Type B pancreatic cell (in vitro differentiated cells): ENCODE measurements around the gene CDKN2C. TPM values are rescaled to one million over a fixed set of nuclear protein-coding genes. Genes with fewer than 3 reads are reported as not detected.
"Not testable (repeated sequence)": the region's sequence is repeated elsewhere in the genome, so short reads cannot be mapped to it uniquely, and the experiment has no call there.

ENCODE experiments used
- DNase-seq: peaks from one replicate; pipeline ENCODE4 v3.0.0; 2021; ENCODE audit warnings: mixed read lengths; ENCODE audit not compliant: unreplicated experiment; ENCODE audit errors: extremely low spot score
- H3K27ac Mint-ChIP-seq: 2 replicates; pipeline ENCODE4 v1.8.0; 2021; ENCODE audit warnings: mild to moderate bottlenecking, mixed read lengths
- H3K27me3 Mint-ChIP-seq: 2 replicates; pipeline ENCODE4 v1.8.0; 2021; ENCODE audit warnings: mixed read lengths
- H3K36me3 Mint-ChIP-seq: 2 replicates; pipeline ENCODE4 v1.8.0; 2021; ENCODE audit warnings: mixed read lengths
- H3K4me1 Mint-ChIP-seq: one replicate; pipeline ENCODE4 v1.8.0; 2021; ENCODE audit warnings: mixed read lengths; ENCODE audit not compliant: unreplicated experiment
- H3K4me3 Mint-ChIP-seq: 2 replicates; pipeline ENCODE4 v1.8.0; 2021; ENCODE audit warnings: mild to moderate bottlenecking, mixed read lengths
- H3K9me3 Mint-ChIP-seq: 2 replicates; pipeline ENCODE4 v1.8.0; 2021; ENCODE audit warnings: mixed read lengths
- total RNA-seq: library from RNA; stranded (reverse); gene quantifications from 2 replicates; pipeline ENCODE4 v1.2.1, GENCODE V29; 2021; ENCODE audit warnings: low replicate concordance
- TF ChIP-seq, protein P1 (sequence below): fragments of 200-600 bp; sonication (generic); conservative IDR thresholded peaks from 2 replicates; pipeline ENCODE4 v1.5.0; 2021; ENCODE audit warnings: antibody characterized with exemption, mild to moderate bottlenecking

The CDKN2C gene
- total RNA-seq, 1 donor from 2014 or later = 1.5 TPM

DNA sequence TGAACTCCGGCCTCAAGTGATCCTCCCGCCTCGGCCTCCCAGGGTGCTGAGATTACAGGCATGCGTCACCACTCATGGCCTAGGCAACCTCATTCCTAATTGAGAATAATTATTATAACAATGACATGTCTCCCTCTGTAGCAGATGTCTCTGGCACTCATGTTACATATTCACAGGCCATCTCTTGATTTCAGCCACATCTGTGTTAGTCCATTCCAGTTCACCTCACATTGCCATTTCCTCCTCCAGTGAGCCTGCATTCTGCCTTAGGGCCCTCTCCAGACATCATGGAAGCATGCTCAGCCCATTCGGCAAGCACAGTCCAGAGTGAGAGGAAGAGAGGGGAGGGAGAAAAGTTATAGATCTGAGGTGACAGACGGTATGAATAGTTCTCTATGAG lies 32.5 kb downstream of the CDKN2C start:
- peaks cover 29% of the 10 kb centered on the region for H3K27me3 Mint-ChIP-seq
- H3K4me3 Mint-ChIP-seq = no peak overlapping the region
- no peaks in the 10 kb centered on the region for H3K9me3 Mint-ChIP-seq
- H3K4me1 Mint-ChIP-seq = no peaks in the 10 kb centered on the region
- no peaks in the 10 kb centered on the region for H3K36me3 Mint-ChIP-seq
- H3K27ac Mint-ChIP-seq = no peak overlapping the region
- no peak for DNase-seq
- TF ChIP-seq, protein P1, sequence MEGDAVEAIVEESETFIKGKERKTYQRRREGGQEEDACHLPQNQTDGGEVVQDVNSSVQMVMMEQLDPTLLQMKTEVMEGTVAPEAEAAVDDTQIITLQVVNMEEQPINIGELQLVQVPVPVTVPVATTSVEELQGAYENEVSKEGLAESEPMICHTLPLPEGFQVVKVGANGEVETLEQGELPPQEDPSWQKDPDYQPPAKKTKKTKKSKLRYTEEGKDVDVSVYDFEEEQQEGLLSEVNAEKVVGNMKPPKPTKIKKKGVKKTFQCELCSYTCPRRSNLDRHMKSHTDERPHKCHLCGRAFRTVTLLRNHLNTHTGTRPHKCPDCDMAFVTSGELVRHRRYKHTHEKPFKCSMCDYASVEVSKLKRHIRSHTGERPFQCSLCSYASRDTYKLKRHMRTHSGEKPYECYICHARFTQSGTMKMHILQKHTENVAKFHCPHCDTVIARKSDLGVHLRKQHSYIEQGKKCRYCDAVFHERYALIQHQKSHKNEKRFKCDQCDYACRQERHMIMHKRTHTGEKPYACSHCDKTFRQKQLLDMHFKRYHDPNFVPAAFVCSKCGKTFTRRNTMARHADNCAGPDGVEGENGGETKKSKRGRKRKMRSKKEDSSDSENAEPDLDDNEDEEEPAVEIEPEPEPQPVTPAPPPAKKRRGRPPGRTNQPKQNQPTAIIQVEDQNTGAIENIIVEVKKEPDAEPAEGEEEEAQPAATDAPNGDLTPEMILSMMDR = no peak

DNA sequence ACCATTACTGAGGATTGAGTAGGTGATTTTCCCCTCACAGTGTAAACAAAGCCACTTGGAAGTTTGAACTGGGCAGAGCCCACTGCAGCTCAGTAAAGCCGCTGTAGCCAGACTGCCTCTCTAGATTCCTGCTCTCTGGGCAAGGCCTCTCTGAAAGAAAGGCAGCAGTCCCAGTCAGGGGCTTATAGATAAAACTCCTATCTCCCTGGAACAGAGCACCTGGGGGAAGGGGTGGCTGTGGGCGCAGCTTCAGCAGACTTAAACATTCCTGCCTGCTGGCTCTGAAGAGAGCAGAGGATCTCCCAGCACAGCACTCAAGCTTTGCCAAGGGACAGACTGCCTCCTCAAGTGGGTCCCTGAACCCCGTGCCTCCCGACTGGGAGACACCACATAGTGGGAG lies 35.5 kb downstream of the CDKN2C start:
- not testable (repeated sequence) for H3K4me1 Mint-ChIP-seq, H3K9me3 Mint-ChIP-seq, H3K4me3 Mint-ChIP-seq, H3K36me3 Mint-ChIP-seq, DNase-seq, H3K27ac Mint-ChIP-seq
- peaks cover 26% of the 10 kb centered on the region for H3K27me3 Mint-ChIP-seq

- Mint-ChIP-seq H3K4me3 (no peak overlapping the region), H3K36me3 (no peaks in the 10 kb centered on the region), H3K9me3 (no peaks in the 10 kb centered on the region), H3K4me1 (no peaks in the 10 kb centered on the region), H3K27ac (no peak overlapping the region), H3K27me3 (peaks cover 17% of the 10 kb centered on the region)
- TF ChIP-seq, protein P1 = no peak
- no peak for DNase-seq
Observed at GRCh38 chr1:51009381-51009780, 39.3 kb downstream of the CDKN2C start.

- H3K27ac Mint-ChIP-seq = no peak overlapping the region
- no peak for DNase-seq
- no peaks in the 10 kb centered on the region for H3K36me3 Mint-ChIP-seq
- H3K27me3 Mint-ChIP-seq = peaks cover 12% of the 10 kb centered on the region
- no peaks in the 10 kb centered on the region for H3K4me1 Mint-ChIP-seq
- TF ChIP-seq, protein P1 = no peak
- H3K4me3 Mint-ChIP-seq = no peak overlapping the region
- H3K9me3 Mint-ChIP-seq = no peaks in the 10 kb centered on the region
Observed at GRCh38 chr1:51014878-51015277, 44.8 kb downstream of the CDKN2C start.

DNA sequence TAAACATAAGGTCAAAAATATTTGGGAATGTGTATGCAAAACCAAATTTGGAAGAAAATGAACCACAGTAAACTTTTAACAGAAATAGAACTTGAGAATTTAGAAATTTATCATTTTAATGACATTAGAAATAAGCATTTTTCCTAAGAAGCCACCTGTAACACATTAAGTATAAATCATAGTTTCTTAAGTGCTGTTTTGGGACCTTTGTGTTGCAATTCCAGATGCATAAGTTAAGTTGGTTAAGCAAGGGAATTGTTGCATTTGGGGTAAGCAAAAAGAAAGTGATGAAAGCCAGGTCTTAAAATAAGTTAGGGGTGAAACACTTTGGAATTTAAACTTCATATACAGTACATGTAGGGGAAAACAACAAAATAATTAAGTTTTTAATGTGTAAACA lies 49.8 kb downstream of the CDKN2C start:
- Mint-ChIP-seq H3K4me3 (no peak overlapping the region), H3K9me3 (no peaks in the 10 kb centered on the region), H3K27me3 (peaks cover 8% of the 10 kb centered on the region), H3K27ac (no peak overlapping the region), H3K4me1 (no peaks in the 10 kb centered on the region), H3K36me3 (no peaks in the 10 kb centered on the region)
- TF ChIP-seq, protein P1 = no peak
- DNase-seq = no peak

Other genes starting within 250 kb of the CDKN2C start
- 49.9 and 60.8 TPM in 2 replicates for gene FAF1, start 10.0 kb upstream of the CDKN2C start, total RNA-seq
- gene C1orf185, start 132.0 kb downstream of the CDKN2C start, total RNA-seq = not detected in 2 replicates